Neural cell (in vitro differentiated cells): Measurements from ENCODE around the gene PTPRN2.

Source experiments
- EP300 ChIP-seq: fragments of 450-650 bp; conservative IDR thresholded peaks from 2 replicates; pipeline ENCODE4 v1.6.1; 2014; ENCODE audit warnings: antibody characterized with exemption, mild to moderate bottlenecking, moderate library complexity; ENCODE audit not compliant: poor library complexity, severe bottlenecking
- EZH2 ChIP-seq: fragments of 200-600, 300-800 bp; shearing (Covaris generic), sonication (generic); IDR thresholded peaks from 2 replicates; pipeline ENCODE4 v1.6.1; 2014; ENCODE audit warnings: antibody characterized with exemption, low read length, borderline replicate concordance, mild to moderate bottlenecking; ENCODE audit not compliant: insufficient read depth, poor library complexity, severe bottlenecking
- MXI1 ChIP-seq: fragments of 450-650 bp; conservative IDR thresholded peaks from 2 replicates; pipeline ENCODE4 v1.6.1; 2014; ENCODE audit warnings: antibody characterized with exemption, mild to moderate bottlenecking; ENCODE audit not compliant: poor library complexity, severe bottlenecking
- POLR2AphosphoS5 ChIP-seq: IDR thresholded peaks from 2 replicates; pipeline ENCODE4 v1.6.1; 2012
- RAD21 ChIP-seq: fragments of 450-650 bp; conservative IDR thresholded peaks from 2 replicates; pipeline ENCODE4 v1.6.1; 2014; ENCODE audit warnings: antibody characterized with exemption, mild to moderate bottlenecking, moderate library complexity
- SMC3 ChIP-seq: fragments of 450-650 bp; conservative IDR thresholded peaks from 2 replicates; pipeline ENCODE4 v1.6.1; 2014; ENCODE audit warnings: antibody characterized with exemption, mild to moderate bottlenecking, moderate library complexity; ENCODE audit not compliant: poor library complexity
- TF ChIP-seq, protein P1 (sequence below): fragments of 450-650 bp; IDR thresholded peaks from 2 replicates; pipeline ENCODE4 v1.5.1; 2014; ENCODE audit warnings: antibody characterized with exemption, mild to moderate bottlenecking, moderate library complexity; ENCODE audit not compliant: poor library complexity, severe bottlenecking
- TF ChIP-seq, protein P2 (sequence below): IDR thresholded peaks from 2 replicates; pipeline ENCODE4 v1.6.1; 2012; ENCODE audit warnings: borderline replicate concordance

DNA sequence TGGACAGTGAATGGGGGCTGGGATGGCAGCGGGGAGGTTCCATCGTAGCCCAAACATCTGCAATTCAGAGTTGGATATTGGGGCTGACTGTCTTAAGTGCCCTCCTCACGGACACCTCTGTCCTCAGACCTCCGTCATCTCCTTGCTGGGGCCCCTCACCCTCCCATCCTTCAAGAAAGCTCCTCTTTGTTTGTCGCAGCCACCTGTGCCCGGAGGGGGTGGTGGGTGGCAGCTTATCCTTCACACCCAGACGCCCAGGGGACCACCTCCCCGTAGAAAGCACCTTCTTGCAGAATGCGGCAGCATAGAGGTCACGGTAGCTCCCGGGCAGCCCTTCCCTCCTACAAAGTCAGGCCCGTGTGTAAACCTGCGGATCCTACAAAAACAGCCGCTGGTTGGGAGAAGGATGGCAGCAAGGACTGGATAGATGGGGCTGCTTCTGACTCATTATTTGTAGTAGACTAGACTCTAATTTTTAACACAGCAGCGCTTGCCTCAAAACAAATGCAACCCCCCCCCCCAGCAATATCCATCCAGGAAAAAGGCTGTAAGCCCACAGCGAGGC is 1.3 kb upstream of the PTPRN2 start:
- TF ChIP-seq EP300, result no peak
- TF ChIP-seq EZH2, result no peak
- no peak for TF ChIP-seq POLR2AphosphoS5
- TF ChIP-seq, protein P1, sequence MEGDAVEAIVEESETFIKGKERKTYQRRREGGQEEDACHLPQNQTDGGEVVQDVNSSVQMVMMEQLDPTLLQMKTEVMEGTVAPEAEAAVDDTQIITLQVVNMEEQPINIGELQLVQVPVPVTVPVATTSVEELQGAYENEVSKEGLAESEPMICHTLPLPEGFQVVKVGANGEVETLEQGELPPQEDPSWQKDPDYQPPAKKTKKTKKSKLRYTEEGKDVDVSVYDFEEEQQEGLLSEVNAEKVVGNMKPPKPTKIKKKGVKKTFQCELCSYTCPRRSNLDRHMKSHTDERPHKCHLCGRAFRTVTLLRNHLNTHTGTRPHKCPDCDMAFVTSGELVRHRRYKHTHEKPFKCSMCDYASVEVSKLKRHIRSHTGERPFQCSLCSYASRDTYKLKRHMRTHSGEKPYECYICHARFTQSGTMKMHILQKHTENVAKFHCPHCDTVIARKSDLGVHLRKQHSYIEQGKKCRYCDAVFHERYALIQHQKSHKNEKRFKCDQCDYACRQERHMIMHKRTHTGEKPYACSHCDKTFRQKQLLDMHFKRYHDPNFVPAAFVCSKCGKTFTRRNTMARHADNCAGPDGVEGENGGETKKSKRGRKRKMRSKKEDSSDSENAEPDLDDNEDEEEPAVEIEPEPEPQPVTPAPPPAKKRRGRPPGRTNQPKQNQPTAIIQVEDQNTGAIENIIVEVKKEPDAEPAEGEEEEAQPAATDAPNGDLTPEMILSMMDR, result no peak
- no peak for TF ChIP-seq MXI1
- TF ChIP-seq RAD21, result no peak
- no peak for TF ChIP-seq SMC3
- TF ChIP-seq, protein P2, sequence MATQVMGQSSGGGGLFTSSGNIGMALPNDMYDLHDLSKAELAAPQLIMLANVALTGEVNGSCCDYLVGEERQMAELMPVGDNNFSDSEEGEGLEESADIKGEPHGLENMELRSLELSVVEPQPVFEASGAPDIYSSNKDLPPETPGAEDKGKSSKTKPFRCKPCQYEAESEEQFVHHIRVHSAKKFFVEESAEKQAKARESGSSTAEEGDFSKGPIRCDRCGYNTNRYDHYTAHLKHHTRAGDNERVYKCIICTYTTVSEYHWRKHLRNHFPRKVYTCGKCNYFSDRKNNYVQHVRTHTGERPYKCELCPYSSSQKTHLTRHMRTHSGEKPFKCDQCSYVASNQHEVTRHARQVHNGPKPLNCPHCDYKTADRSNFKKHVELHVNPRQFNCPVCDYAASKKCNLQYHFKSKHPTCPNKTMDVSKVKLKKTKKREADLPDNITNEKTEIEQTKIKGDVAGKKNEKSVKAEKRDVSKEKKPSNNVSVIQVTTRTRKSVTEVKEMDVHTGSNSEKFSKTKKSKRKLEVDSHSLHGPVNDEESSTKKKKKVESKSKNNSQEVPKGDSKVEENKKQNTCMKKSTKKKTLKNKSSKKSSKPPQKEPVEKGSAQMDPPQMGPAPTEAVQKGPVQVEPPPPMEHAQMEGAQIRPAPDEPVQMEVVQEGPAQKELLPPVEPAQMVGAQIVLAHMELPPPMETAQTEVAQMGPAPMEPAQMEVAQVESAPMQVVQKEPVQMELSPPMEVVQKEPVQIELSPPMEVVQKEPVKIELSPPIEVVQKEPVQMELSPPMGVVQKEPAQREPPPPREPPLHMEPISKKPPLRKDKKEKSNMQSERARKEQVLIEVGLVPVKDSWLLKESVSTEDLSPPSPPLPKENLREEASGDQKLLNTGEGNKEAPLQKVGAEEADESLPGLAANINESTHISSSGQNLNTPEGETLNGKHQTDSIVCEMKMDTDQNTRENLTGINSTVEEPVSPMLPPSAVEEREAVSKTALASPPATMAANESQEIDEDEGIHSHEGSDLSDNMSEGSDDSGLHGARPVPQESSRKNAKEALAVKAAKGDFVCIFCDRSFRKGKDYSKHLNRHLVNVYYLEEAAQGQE, result no peak
